Measurements from ENCODE around the gene BIRC5.

The BIRC5 gene

GRCh38 chr17:78263736-78264340 is 49.8 kb downstream of the BIRC5 start:
- TF ChIP-seq GATA3 (IDR thresholded peaks at IDR 0.05; ENCODE audit: low read depth, low read length), result no peak
- no peak for TF ChIP-seq GATA2 (IDR thresholded peaks at IDR 0.05; ENCODE audit: low read depth, low read length)

- TF ChIP-seq GATA2 (IDR thresholded peaks at IDR 0.05; ENCODE audit: low read depth, low read length) (no peak), GATA3 (IDR thresholded peaks at IDR 0.05; ENCODE audit: low read depth, low read length) (no peak)
Observed at GRCh38 chr17:78264590-78264989, 50.5 kb downstream of the BIRC5 start.

- TF ChIP-seq GATA3 (IDR thresholded peaks at IDR 0.05; ENCODE audit: low read depth, low read length) (no peak), GATA2 (IDR thresholded peaks at IDR 0.05; ENCODE audit: low read depth, low read length) (no peak)
Observed at GRCh38 chr17:78265121-78265520, 51.1 kb downstream of the BIRC5 start.

GRCh38 chr17:78266231-78266631 is 52.2 kb downstream of the BIRC5 start:
- TF ChIP-seq GATA2 (IDR thresholded peaks at IDR 0.05; ENCODE audit: low read depth, low read length) (no peak), GATA3 (IDR thresholded peaks at IDR 0.05; ENCODE audit: low read depth, low read length) (no peak)

GRCh38 chr17:78266771-78267170 is 52.7 kb downstream of the BIRC5 start:
- TF ChIP-seq GATA3 (IDR thresholded peaks at IDR 0.05; ENCODE audit: low read depth, low read length) (no peak), GATA2 (IDR thresholded peaks at IDR 0.05; ENCODE audit: low read depth, low read length) (no peak)

GRCh38 chr17:78267253-78268073 is 53.4 kb downstream of the BIRC5 start:
- TF ChIP-seq GATA2 (IDR thresholded peaks at IDR 0.05; ENCODE audit: low read depth, low read length), result no peak
- TF ChIP-seq GATA3 (IDR thresholded peaks at IDR 0.05; ENCODE audit: low read depth, low read length), result no peak

GRCh38 chr17:78268191-78268874 is 54.3 kb downstream of the BIRC5 start:
- no peak for TF ChIP-seq GATA2 (IDR thresholded peaks at IDR 0.05; ENCODE audit: low read depth, low read length)
- no peak for TF ChIP-seq GATA3 (IDR thresholded peaks at IDR 0.05; ENCODE audit: low read depth, low read length)

- TF ChIP-seq GATA3 (IDR thresholded peaks at IDR 0.05; ENCODE audit: low read depth, low read length), result no peak
- no peak for TF ChIP-seq GATA2 (IDR thresholded peaks at IDR 0.05; ENCODE audit: low read depth, low read length)
Observed at GRCh38 chr17:78268951-78269905, 55.2 kb downstream of the BIRC5 start.

GRCh38 chr17:78269955-78270381 is 55.9 kb downstream of the BIRC5 start:
- TF ChIP-seq GATA2 (IDR thresholded peaks at IDR 0.05; ENCODE audit: low read depth, low read length) (no peak), GATA3 (IDR thresholded peaks at IDR 0.05; ENCODE audit: low read depth, low read length) (no peak)

- no peak for TF ChIP-seq GATA3 (IDR thresholded peaks at IDR 0.05; ENCODE audit: low read depth, low read length)
- no peak for TF ChIP-seq GATA2 (IDR thresholded peaks at IDR 0.05; ENCODE audit: low read depth, low read length)
Observed at GRCh38 chr17:78271419-78272170, 57.5 kb downstream of the BIRC5 start.

- TF ChIP-seq GATA3 (IDR thresholded peaks at IDR 0.05; ENCODE audit: low read depth, low read length), result no peak
- no peak for TF ChIP-seq GATA2 (IDR thresholded peaks at IDR 0.05; ENCODE audit: low read depth, low read length)
Observed at GRCh38 chr17:78272181-78272913, 58.3 kb downstream of the BIRC5 start.

GRCh38 chr17:78272914-78273258 is 58.8 kb downstream of the BIRC5 start:
- TF ChIP-seq GATA2 (IDR thresholded peaks at IDR 0.05; ENCODE audit: low read depth, low read length) (no peak), GATA3 (IDR thresholded peaks at IDR 0.05; ENCODE audit: low read depth, low read length) (no peak)
